Natural killer cell (primary cell): ENCODE results near the gene CNOT1. TPM values are rescaled to one million over a fixed set of nuclear protein-coding genes. Genes with fewer than 3 reads are reported as not detected.

Experiments
- ATAC-seq, 3 donors: fragments of 150-1000 bp in 2 of 3; fragments of 200-7000 bp in 1 of 3; cut with Tn5 transposase; 1 replicate in 1 of 3; 2 replicates in 2 of 3; pipeline ENCODE4 v1.10.0; 2021; ENCODE audit warnings: mild to moderate bottlenecking in 2 of 3, moderate library complexity in 2 of 3
- DNase-seq, 2 donors: peaks; one replicate each; pipeline versions ENCODE4 v3.0.0 to v3.0.0-alpha.2; 2013 to 2021; ENCODE audit warnings: mixed read lengths in 1 of 2
- H3K27ac ChIP-seq: one replicate; pipeline ENCODE4 v1.5.1; 2013; ENCODE audit warnings: mild to moderate bottlenecking, low read length
- H3K27me3 ChIP-seq: one replicate; pipeline ENCODE4 v1.6.1; 2013; ENCODE audit warnings: low read length; ENCODE audit not compliant: control insufficient read depth, insufficient read depth
- H3K36me3 ChIP-seq: one replicate; pipeline ENCODE4 v1.6.1; 2013; ENCODE audit warnings: low read length; ENCODE audit not compliant: control insufficient read depth, insufficient read depth
- H3K4me1 ChIP-seq: one replicate; pipeline ENCODE4 v1.6.1; 2013; ENCODE audit warnings: low read length; ENCODE audit not compliant: control insufficient read depth, insufficient read depth
- H3K4me3 ChIP-seq: one replicate; pipeline ENCODE4 v1.5.1; 2013; ENCODE audit warnings: low read length
- H3K9me3 ChIP-seq: one replicate; pipeline ENCODE4 v1.6.1; 2013; ENCODE audit warnings: low read length; ENCODE audit not compliant: control insufficient read depth, insufficient read depth
- H3K27ac Mint-ChIP-seq, 2 donors: one replicate each; pipeline ENCODE4 v1.8.0; 2022; ENCODE audit warnings: mild to moderate bottlenecking in 2 of 2, mixed read lengths in 2 of 2, moderate library complexity in 1 of 2
- H3K27me3 Mint-ChIP-seq, 2 donors: one replicate each; pipeline ENCODE4 v1.8.0; 2022; ENCODE audit warnings: low read depth in 2 of 2, mixed read lengths in 2 of 2
- H3K36me3 Mint-ChIP-seq: one replicate; pipeline ENCODE4 v1.8.0; 2022; ENCODE audit warnings: mixed read lengths
- H3K4me1 Mint-ChIP-seq, 2 donors: one replicate each; pipeline ENCODE4 v1.8.0; 2022; ENCODE audit warnings: mixed read lengths in 2 of 2
- H3K4me3 Mint-ChIP-seq: one replicate; pipeline ENCODE4 v1.8.0; 2022; ENCODE audit warnings: mild to moderate bottlenecking, moderate library complexity, mixed read lengths
- H3K9me3 Mint-ChIP-seq, 2 donors: one replicate each; pipeline ENCODE4 v1.8.0; 2022; ENCODE audit warnings: mixed read lengths in 2 of 2
- CTCF ChIP-seq: fragments of 200-600 bp; IDR thresholded peaks from one replicate; pipeline ENCODE4 v1.8.0; 2022; ENCODE audit warnings: antibody characterized with exemption
- WGBS: methylation state at CpG from one replicate; pipeline ENCODE4 v1.1.7; 2013; ENCODE audit warnings: missing lambda C conversion rate; ENCODE audit not compliant: insufficient coverage; 5-methylcytosine and 5-hydroxymethylcytosine counted together
- intact Hi-C: fragments of 100-400 bp; cut with micrococcal nuclease; formaldehyde crosslinking; loops from one replicate; pipeline ENCODE4 v1.14.2; 2022
- total RNA-seq, 4 donors: library from RNA; stranded (reverse); fragments of 120-200 nt in 1 of 4; gene quantifications; one replicate each; pipeline versions ENCODE4 v1.2.3 to v1.2.4, GENCODE V29; 2013 to 2022

CNOT1 gene
- total RNA-seq, 3 donors from 2014 or later (not counting 1 experiment from before 2014, with no cell fraction given), result 242 to 275 (median 249) TPM

GRCh38 chr16:58640949-58641348 is 11.3 kb upstream of the CNOT1 start:
- intact Hi-C loops, result no loop called here
- no peaks in the 10 kb centered on the region for H3K9me3 Mint-ChIP-seq
- H3K4me3 Mint-ChIP-seq, result no peak overlapping the region
- peaks cover 0 to 11% of the 10 kb centered on the region in 2 donors for H3K27me3 Mint-ChIP-seq
- no peak for DNase-seq
- TF ChIP-seq CTCF, result no peak
- H3K4me1 Mint-ChIP-seq, result no peaks in the 10 kb centered on the region
- ATAC-seq, result no peak
- Histone ChIP-seq H3K27ac (no peak overlapping the region), H3K36me3 (no peaks in the 10 kb centered on the region), H3K27me3 (no peaks in the 10 kb centered on the region), H3K4me1 (no peaks in the 10 kb centered on the region), H3K4me3 (no peak overlapping the region), H3K9me3 (no peaks in the 10 kb centered on the region)
- H3K36me3 Mint-ChIP-seq, result no peaks in the 10 kb centered on the region
- no CpG with 5 or more reads among the region's 5 CpGs for WGBS
- H3K27ac Mint-ChIP-seq, result no peak overlapping the region

GRCh38 chr16:58639836-58640235 is 10.2 kb upstream of the CNOT1 start:
- Mint-ChIP-seq H3K36me3 (no peaks in the 10 kb centered on the region), H3K4me3 (no peak overlapping the region), H3K27me3 (peaks cover 0 to 11% of the 10 kb centered on the region in 2 donors), H3K4me1 (no peaks in the 10 kb centered on the region), H3K27ac (no peak overlapping the region), H3K9me3 (no peaks in the 10 kb centered on the region)
- no peak for TF ChIP-seq CTCF
- 94% methylated on average over 3 of the region's 8 CpGs for WGBS
- ATAC-seq (no peak), DNase-seq (no peak)
- no peaks in the 10 kb centered on the region for H3K9me3 ChIP-seq
- no peaks in the 10 kb centered on the region for H3K36me3 ChIP-seq
- H3K27ac ChIP-seq, result no peak overlapping the region
- no peaks in the 10 kb centered on the region for H3K27me3 ChIP-seq
- H3K4me1 ChIP-seq, result no peaks in the 10 kb centered on the region
- H3K4me3 ChIP-seq, result no peak overlapping the region
- intact Hi-C loops, result no loop called here

- no peak for DNase-seq
- Mint-ChIP-seq H3K4me1 (no peaks in the 10 kb centered on the region), H3K36me3 (no peaks in the 10 kb centered on the region), H3K27ac (no peak overlapping the region), H3K27me3 (peaks cover 0 to 11% of the 10 kb centered on the region in 2 donors), H3K9me3 (no peaks in the 10 kb centered on the region), H3K4me3 (no peak overlapping the region)
- 39% methylated on average over 2 of the region's 4 CpGs for WGBS
- no peaks in the 10 kb centered on the region for H3K9me3 ChIP-seq
- no peak overlapping the region for H3K27ac ChIP-seq
- no peak for TF ChIP-seq CTCF
- ATAC-seq, result no peak
- no peak overlapping the region for H3K4me3 ChIP-seq
- H3K36me3 ChIP-seq, result no peaks in the 10 kb centered on the region
- H3K27me3 ChIP-seq, result no peaks in the 10 kb centered on the region
- no peaks in the 10 kb centered on the region for H3K4me1 ChIP-seq
- intact Hi-C loops, result no loop called here
These were observed 9.6 kb upstream of the CNOT1 start for GRCh38 chr16:58639230-58639629.
